MM.1S (cell line): ENCODE measurements around the gene DENND4A.
"Not testable (repeated sequence)": the region's sequence is repeated elsewhere in the genome, so short reads cannot be mapped to it uniquely, and the experiment has no call there.

Experiments
- EZH2 ChIP-seq: fragments of 300-600 bp; sonication (generic); optimal IDR thresholded peaks from 2 replicates; pipeline ENCODE3; 2017; ENCODE audit warnings: low read depth, mild to moderate bottlenecking, antibody characterized with exemption, low read length, mixed read lengths
- TF ChIP-seq, protein P1 (sequence below): fragments of 300-600 bp; sonication (generic); IDR thresholded peaks from 2 replicates; pipeline ENCODE4 v1.5.1; 2016; ENCODE audit warnings: antibody characterized with exemption, low read length, mixed read lengths

DNA sequence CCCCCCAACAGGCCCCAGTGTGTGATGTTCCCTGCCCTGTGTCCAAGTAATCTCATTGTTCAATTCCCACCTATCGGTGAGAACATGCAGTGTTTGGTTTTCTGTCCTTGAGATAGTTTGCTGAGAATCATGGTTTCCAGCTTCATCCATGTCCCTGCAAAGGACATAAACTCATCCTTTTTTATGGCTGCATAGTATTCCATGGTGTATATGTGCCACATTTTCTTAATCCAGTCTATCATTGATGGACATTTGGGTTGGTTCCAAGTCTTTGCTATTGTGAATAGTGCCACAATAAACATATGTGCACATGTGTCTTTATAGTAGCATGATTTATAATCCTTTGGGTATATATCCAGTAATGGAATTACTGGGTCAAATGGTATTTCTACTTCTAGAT is 176.2 kb downstream of the DENND4A start:
- TF ChIP-seq, protein P1, sequence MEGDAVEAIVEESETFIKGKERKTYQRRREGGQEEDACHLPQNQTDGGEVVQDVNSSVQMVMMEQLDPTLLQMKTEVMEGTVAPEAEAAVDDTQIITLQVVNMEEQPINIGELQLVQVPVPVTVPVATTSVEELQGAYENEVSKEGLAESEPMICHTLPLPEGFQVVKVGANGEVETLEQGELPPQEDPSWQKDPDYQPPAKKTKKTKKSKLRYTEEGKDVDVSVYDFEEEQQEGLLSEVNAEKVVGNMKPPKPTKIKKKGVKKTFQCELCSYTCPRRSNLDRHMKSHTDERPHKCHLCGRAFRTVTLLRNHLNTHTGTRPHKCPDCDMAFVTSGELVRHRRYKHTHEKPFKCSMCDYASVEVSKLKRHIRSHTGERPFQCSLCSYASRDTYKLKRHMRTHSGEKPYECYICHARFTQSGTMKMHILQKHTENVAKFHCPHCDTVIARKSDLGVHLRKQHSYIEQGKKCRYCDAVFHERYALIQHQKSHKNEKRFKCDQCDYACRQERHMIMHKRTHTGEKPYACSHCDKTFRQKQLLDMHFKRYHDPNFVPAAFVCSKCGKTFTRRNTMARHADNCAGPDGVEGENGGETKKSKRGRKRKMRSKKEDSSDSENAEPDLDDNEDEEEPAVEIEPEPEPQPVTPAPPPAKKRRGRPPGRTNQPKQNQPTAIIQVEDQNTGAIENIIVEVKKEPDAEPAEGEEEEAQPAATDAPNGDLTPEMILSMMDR, result not testable (repeated sequence)
- not testable (repeated sequence) for TF ChIP-seq EZH2
